IPS-15b (cell line): ENCODE results near the gene RASGRF2.

ENCODE experiments used
- H3K27me3 ChIP-seq: one replicate; pipeline ENCODE4 v1.6.1; 2013; ENCODE audit warnings: low read length; ENCODE audit not compliant: control insufficient read depth, insufficient read depth
- H3K36me3 ChIP-seq: one replicate; pipeline ENCODE4 v1.6.1; 2013; ENCODE audit warnings: low read length; ENCODE audit not compliant: control insufficient read depth, insufficient read depth
- H3K4me1 ChIP-seq: one replicate; pipeline ENCODE4 v1.6.1; 2013; ENCODE audit warnings: mild to moderate bottlenecking, low read length; ENCODE audit not compliant: control insufficient read depth, insufficient read depth
- H3K4me3 ChIP-seq: one replicate; pipeline ENCODE4 v1.5.1; 2013; ENCODE audit warnings: low read depth, low read length
- H3K9ac ChIP-seq: one replicate; pipeline ENCODE4 v1.6.1; 2013; ENCODE audit warnings: low read depth, mild to moderate bottlenecking, low read length
- H3K9me3 ChIP-seq: one replicate; pipeline ENCODE4 v1.6.1; 2013; ENCODE audit warnings: mild to moderate bottlenecking, low read length; ENCODE audit not compliant: control insufficient read depth, insufficient read depth

RASGRF2 gene, protein sequence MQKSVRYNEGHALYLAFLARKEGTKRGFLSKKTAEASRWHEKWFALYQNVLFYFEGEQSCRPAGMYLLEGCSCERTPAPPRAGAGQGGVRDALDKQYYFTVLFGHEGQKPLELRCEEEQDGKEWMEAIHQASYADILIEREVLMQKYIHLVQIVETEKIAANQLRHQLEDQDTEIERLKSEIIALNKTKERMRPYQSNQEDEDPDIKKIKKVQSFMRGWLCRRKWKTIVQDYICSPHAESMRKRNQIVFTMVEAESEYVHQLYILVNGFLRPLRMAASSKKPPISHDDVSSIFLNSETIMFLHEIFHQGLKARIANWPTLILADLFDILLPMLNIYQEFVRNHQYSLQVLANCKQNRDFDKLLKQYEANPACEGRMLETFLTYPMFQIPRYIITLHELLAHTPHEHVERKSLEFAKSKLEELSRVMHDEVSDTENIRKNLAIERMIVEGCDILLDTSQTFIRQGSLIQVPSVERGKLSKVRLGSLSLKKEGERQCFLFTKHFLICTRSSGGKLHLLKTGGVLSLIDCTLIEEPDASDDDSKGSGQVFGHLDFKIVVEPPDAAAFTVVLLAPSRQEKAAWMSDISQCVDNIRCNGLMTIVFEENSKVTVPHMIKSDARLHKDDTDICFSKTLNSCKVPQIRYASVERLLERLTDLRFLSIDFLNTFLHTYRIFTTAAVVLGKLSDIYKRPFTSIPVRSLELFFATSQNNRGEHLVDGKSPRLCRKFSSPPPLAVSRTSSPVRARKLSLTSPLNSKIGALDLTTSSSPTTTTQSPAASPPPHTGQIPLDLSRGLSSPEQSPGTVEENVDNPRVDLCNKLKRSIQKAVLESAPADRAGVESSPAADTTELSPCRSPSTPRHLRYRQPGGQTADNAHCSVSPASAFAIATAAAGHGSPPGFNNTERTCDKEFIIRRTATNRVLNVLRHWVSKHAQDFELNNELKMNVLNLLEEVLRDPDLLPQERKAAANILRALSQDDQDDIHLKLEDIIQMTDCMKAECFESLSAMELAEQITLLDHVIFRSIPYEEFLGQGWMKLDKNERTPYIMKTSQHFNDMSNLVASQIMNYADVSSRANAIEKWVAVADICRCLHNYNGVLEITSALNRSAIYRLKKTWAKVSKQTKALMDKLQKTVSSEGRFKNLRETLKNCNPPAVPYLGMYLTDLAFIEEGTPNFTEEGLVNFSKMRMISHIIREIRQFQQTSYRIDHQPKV (N-terminal part only)

GRCh38 chr5:80959768-80960442 lies at the start of gene RASGRF2:
Gene RASGRF2, plus strand, starts transcription at chr5:80960363. Its CDS starts 376 bp downstream, at chr5:80960739.
- Histone ChIP-seq H3K9ac (no peak within 1 kb of the TSS), H3K4me1 (peaks cover 39% of the 10 kb centered on the region), H3K9me3 (no peaks in the 10 kb centered on the region), H3K27me3 (peaks cover 40% of the 10 kb centered on the region), H3K36me3 (no peaks in the 10 kb centered on the region), H3K4me3 (peak within 1 kb of the TSS; percentile 77)

GRCh38 chr5:80912479-80912878 lies 47.7 kb upstream of the RASGRF2 start:
- Histone ChIP-seq H3K4me3 (no peak overlapping the region), H3K27me3 (no peaks in the 10 kb centered on the region), H3K36me3 (no peaks in the 10 kb centered on the region), H3K9ac (no peak overlapping the region), H3K9me3 (no peaks in the 10 kb centered on the region), H3K4me1 (no peaks in the 10 kb centered on the region)

DNA sequence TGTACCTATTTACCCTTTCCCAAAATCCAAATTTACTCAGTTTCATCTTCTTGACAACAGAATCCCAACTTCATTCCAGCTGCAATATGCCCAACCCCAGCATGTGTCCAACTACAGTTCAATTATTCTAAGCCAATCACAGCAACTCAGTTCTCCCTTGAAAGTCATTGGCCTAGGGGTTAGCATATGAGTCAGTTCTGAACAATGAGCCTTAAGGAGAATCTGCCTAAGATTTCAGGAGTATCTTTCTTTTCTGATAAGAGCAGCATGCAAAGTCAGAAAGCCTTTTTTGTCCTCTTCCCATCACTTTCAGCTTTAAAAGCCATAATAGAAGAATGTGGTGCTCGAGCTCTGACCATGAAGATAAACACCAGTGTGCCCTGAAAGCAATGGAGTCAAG lies 44.4 kb upstream of the RASGRF2 start:
- Histone ChIP-seq H3K9ac (no peak overlapping the region), H3K4me3 (no peak overlapping the region), H3K36me3 (no peaks in the 10 kb centered on the region), H3K9me3 (no peaks in the 10 kb centered on the region), H3K4me1 (no peaks in the 10 kb centered on the region), H3K27me3 (no peaks in the 10 kb centered on the region)

DNA sequence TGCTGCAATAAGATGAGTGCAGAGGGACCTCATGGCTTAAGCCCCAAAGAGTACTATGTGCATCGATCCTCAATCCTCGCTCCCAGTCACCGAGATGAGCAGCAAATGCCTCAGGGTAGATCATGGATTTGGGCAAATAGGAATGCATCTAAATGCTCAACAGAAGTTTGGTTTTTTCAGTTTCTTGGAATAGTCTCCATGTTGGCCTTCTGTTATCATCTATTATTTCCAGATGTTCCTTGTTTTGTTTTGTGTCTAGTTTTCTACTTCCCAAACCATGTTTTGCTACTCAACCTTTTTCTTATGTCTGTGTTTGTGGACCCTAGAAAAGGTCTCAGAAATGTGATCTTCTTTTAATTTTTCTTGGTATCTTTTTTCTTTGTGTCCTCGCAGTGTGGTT lies 43.5 kb upstream of the RASGRF2 start:
- H3K9me3 ChIP-seq = no peaks in the 10 kb centered on the region
- H3K4me3 ChIP-seq = no peak overlapping the region
- H3K4me1 ChIP-seq = no peaks in the 10 kb centered on the region
- no peak overlapping the region for H3K9ac ChIP-seq
- H3K27me3 ChIP-seq = no peaks in the 10 kb centered on the region
- no peaks in the 10 kb centered on the region for H3K36me3 ChIP-seq

DNA sequence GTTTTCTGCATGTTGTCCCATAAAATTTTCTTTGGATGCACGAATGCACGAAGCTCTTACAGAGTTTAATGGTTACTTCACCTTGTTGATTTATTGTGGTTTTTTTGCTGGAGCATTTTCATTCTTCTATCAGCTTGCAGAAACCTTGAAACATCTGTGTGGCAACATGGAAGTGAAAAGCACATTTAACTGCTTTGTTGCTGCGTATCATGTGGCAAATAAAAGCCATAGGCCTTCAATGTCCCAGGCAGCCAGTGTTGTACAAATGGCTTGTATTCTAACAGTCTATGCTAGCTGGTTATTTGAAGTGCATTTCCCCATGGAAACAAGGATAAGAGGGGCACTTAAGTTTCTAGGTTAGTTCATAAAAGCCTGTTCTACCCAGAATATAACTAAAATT lies 42.5 kb upstream of the RASGRF2 start:
- H3K36me3 ChIP-seq = no peaks in the 10 kb centered on the region
- no peaks in the 10 kb centered on the region for H3K9me3 ChIP-seq
- H3K9ac ChIP-seq = no peak overlapping the region
- no peaks in the 10 kb centered on the region for H3K4me1 ChIP-seq
- H3K4me3 ChIP-seq = no peak overlapping the region
- no peaks in the 10 kb centered on the region for H3K27me3 ChIP-seq

- Histone ChIP-seq H3K36me3 (no peaks in the 10 kb centered on the region), H3K4me3 (no peak overlapping the region), H3K9ac (no peak overlapping the region), H3K4me1 (no peaks in the 10 kb centered on the region), H3K9me3 (no peaks in the 10 kb centered on the region), H3K27me3 (no peaks in the 10 kb centered on the region)
Measured at GRCh38 chr5:80919678-80920196, 40.4 kb upstream of the RASGRF2 start.

DNA sequence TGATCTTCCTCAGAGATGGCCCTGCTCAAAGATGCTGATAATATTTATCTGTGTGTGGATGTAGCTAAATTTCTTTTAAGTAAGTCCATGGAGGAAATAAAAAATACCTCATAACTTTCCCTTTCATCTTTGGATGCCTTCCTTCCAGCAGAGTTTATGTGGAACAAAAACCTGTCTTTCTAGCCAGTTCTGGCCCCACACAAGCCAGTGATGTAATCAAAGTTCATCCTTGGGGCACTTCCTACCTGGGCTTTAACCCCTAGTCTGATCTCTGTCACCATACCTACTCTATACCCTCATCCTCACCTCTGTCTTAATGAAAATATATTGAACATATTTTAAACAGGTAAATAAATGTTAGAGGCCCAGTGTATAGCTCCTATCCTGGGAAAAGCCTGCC lies 39.8 kb upstream of the RASGRF2 start:
- no peaks in the 10 kb centered on the region for H3K27me3 ChIP-seq
- H3K4me3 ChIP-seq = no peak overlapping the region
- no peaks in the 10 kb centered on the region for H3K9me3 ChIP-seq
- no peak overlapping the region for H3K9ac ChIP-seq
- H3K36me3 ChIP-seq = no peaks in the 10 kb centered on the region
- H3K4me1 ChIP-seq = no peaks in the 10 kb centered on the region

GRCh38 chr5:80921026-80921425 lies 39.1 kb upstream of the RASGRF2 start:
- no peaks in the 10 kb centered on the region for H3K36me3 ChIP-seq
- no peaks in the 10 kb centered on the region for H3K9me3 ChIP-seq
- no peak overlapping the region for H3K4me3 ChIP-seq
- no peaks in the 10 kb centered on the region for H3K4me1 ChIP-seq
- H3K9ac ChIP-seq = no peak overlapping the region
- H3K27me3 ChIP-seq = no peaks in the 10 kb centered on the region

- Histone ChIP-seq H3K27me3 (no peaks in the 10 kb centered on the region), H3K9me3 (no peaks in the 10 kb centered on the region), H3K9ac (no peak overlapping the region)
Measured at GRCh38 chr5:80925931-80926330, 34.2 kb upstream of the RASGRF2 start.

GRCh38 chr5:80926536-80926935 lies 33.6 kb upstream of the RASGRF2 start:
- no peak overlapping the region for H3K9ac ChIP-seq

More at GRCh38 chr5:80925931-80926330, 34.2 kb upstream of the RASGRF2 start:
- Histone ChIP-seq H3K4me3 (no peak overlapping the region), H3K36me3 (no peaks in the 10 kb centered on the region), H3K4me1 (no peaks in the 10 kb centered on the region)

More at GRCh38 chr5:80926536-80926935, 33.6 kb upstream of the RASGRF2 start:
- no peaks in the 10 kb centered on the region for H3K27me3 ChIP-seq
- H3K4me1 ChIP-seq = no peaks in the 10 kb centered on the region
- H3K36me3 ChIP-seq = no peaks in the 10 kb centered on the region
- no peak overlapping the region for H3K4me3 ChIP-seq
- H3K9me3 ChIP-seq = no peaks in the 10 kb centered on the region
